Activated CD4-positive, alpha-beta T cell treated with anti-CD3 and anti-CD28 coated beads, Interleukin-2, amount 50 U/mL, for 1 hour (primary cell): ENCODE measurements around the gene RNPEP.
A peak's percentile ranks its signal among the peaks of the same experiment; 100 is the strongest.
"Not testable (repeated sequence)": the region's sequence is repeated elsewhere in the genome, so short reads cannot be mapped to it uniquely, and the experiment has no call there.

Experiments
- DNase-seq: peaks from one replicate; pipeline ENCODE4 v3.0.0-alpha.2; 2020

Gene RNPEP

GRCh38 chr1:201962382-201962781, 20.1 kb upstream of the RNPEP start:
- DNase-seq, result not testable (repeated sequence)

GRCh38 chr1:201964261-201964660, 18.2 kb upstream of the RNPEP start:
- no peak for DNase-seq

- no peak for DNase-seq
Measured at GRCh38 chr1:201966171-201966570, 16.3 kb upstream of the RNPEP start.

- DNase-seq, result no peak
Measured at GRCh38 chr1:201968202-201968925, 14.1 kb upstream of the RNPEP start.

- DNase-seq, result no peak
Measured at GRCh38 chr1:201970334-201971159, 11.9 kb upstream of the RNPEP start.

GRCh38 chr1:201982082-201982622, 296 bp upstream of the RNPEP start:
- DNase-seq, result peak; percentile 62

- no peak for DNase-seq
Measured at GRCh38 chr1:201983380-201983805, 945 bp downstream of the RNPEP start.

GRCh38 chr1:201984446-201984845, 2.0 kb downstream of the RNPEP start:
- DNase-seq, result no peak

- no peak for DNase-seq
Measured at GRCh38 chr1:201985355-201985754, 2.9 kb downstream of the RNPEP start.

GRCh38 chr1:201988601-201989000, 6.2 kb downstream of the RNPEP start:
- no peak for DNase-seq

GRCh38 chr1:201989354-201990128, 7.1 kb downstream of the RNPEP start:
- no peak for DNase-seq

- DNase-seq, result no peak
Measured at GRCh38 chr1:201990427-201990826, 8.0 kb downstream of the RNPEP start.

- peak; percentile 4 for DNase-seq
Measured at GRCh38 chr1:201999625-202000238, 17.3 kb downstream of the RNPEP start.

GRCh38 chr1:202002507-202002906, 20.1 kb downstream of the RNPEP start:
- DNase-seq, result no peak

GRCh38 chr1:202004711-202005110, 22.3 kb downstream of the RNPEP start:
- no peak for DNase-seq

GRCh38 chr1:202005958-202006357, 23.5 kb downstream of the RNPEP start:
- DNase-seq, result no peak

- no peak for DNase-seq
Measured at GRCh38 chr1:202007304-202007703, 24.9 kb downstream of the RNPEP start.

GRCh38 chr1:202007805-202008489, 25.5 kb downstream of the RNPEP start:
- no peak for DNase-seq

- DNase-seq, result peak; percentile 54
Measured at GRCh38 chr1:202009326-202010179, 27.1 kb downstream of the RNPEP start.

GRCh38 chr1:202010180-202011015, 27.9 kb downstream of the RNPEP start, which contains the start of gene ELF3:
Gene ELF3, plus strand, starts transcription at chr1:202010587. Its CDS starts 550 bp downstream, at chr1:202011137.
- no peak for DNase-seq
